GM23338 (cell line): ENCODE measurements around the gene SASH1. TPM values are rescaled to one million over a fixed set of nuclear protein-coding genes. Genes with fewer than 3 reads are reported as not detected.

Experiments used
- ATAC-seq: fragments of 200-7000 bp; cut with Tn5 transposase; 3 replicates; pipeline ENCODE4 v1.9.1; 2020
- DNase-seq: peaks from one replicate; pipeline ENCODE4 v3.0.0-alpha.2; 2015; ENCODE audit warnings: low spot score
- H2AFZ ChIP-seq: fragments of 200-600 bp; sonication (generic); 2 replicates; pipeline ENCODE4 v1.8.0; 2016; ENCODE audit warnings: antibody characterized with exemption, mild to moderate bottlenecking, moderate library complexity
- H3F3A ChIP-seq: fragments of 200-600 bp; sonication (generic); replicated peaks from 2 replicates; pipeline ENCODE4 v1.8.0; 2017; ENCODE audit warnings: antibody characterized with exemption, mixed run types, low read depth
- H3K27ac ChIP-seq: fragments of 200-600 bp; sonication (generic); 2 replicates; pipeline ENCODE4 v1.6.1; 2016; ENCODE audit warnings: low read depth
- H3K27me3 ChIP-seq: fragments of 200-600 bp; sonication (generic); 2 replicates; pipeline ENCODE4 v1.8.0; 2016; ENCODE audit warnings: mild to moderate bottlenecking, mixed run types, moderate library complexity; ENCODE audit not compliant: insufficient read depth
- H3K36me3 ChIP-seq: fragments of 200-600 bp; sonication (generic); 2 replicates; pipeline ENCODE4 v1.8.0; 2016; ENCODE audit warnings: mild to moderate bottlenecking; ENCODE audit not compliant: insufficient read depth
- H3K4me1 ChIP-seq: fragments of 200-600 bp; sonication (generic); 2 replicates; pipeline ENCODE4 v1.8.0; 2016; ENCODE audit warnings: mild to moderate bottlenecking, moderate library complexity; ENCODE audit not compliant: insufficient read depth
- H3K4me2 ChIP-seq: fragments of 200-600 bp; sonication (generic); 2 replicates; pipeline ENCODE4 v1.7.1; 2017; ENCODE audit warnings: mixed run types
- H3K4me3 ChIP-seq: fragments of 200-600 bp; sonication (generic); 2 replicates; pipeline ENCODE4 v1.6.1; 2016; ENCODE audit warnings: mixed run types
- H3K79me2 ChIP-seq: fragments of 200-600 bp; sonication (generic); replicated peaks from 2 replicates; pipeline ENCODE4 v1.8.0; 2017; ENCODE audit warnings: mild to moderate bottlenecking; ENCODE audit not compliant: insufficient read depth
- H3K9me2 ChIP-seq: fragments of 200-600 bp; sonication (generic); 2 replicates; pipeline ENCODE4 v1.8.0; 2017; ENCODE audit not compliant: insufficient read depth
- H4K20me1 ChIP-seq: fragments of 200-600 bp; sonication (generic); replicated peaks from 2 replicates; pipeline ENCODE4 v1.8.0; 2017; ENCODE audit warnings: mild to moderate bottlenecking; ENCODE audit not compliant: insufficient read depth
- H3K27ac Mint-ChIP-seq: 2 replicates; pipeline ENCODE4 v1.8.0; 2020; ENCODE audit warnings: inconsistent platforms, mild to moderate bottlenecking, moderate library complexity, mixed read lengths
- H3K27me3 Mint-ChIP-seq: 3 replicates; pipeline ENCODE4 v1.8.0; 2022; ENCODE audit warnings: low read depth, mild to moderate bottlenecking, moderate library complexity, mixed read lengths, inconsistent platforms; ENCODE audit not compliant: insufficient read depth, poor library complexity
- H3K36me3 Mint-ChIP-seq: 3 replicates; pipeline ENCODE4 v1.8.0; 2021; ENCODE audit warnings: low read depth, mild to moderate bottlenecking, inconsistent platforms, moderate library complexity, mixed read lengths
- H3K4me1 Mint-ChIP-seq: 3 replicates; pipeline ENCODE4 v1.8.0; 2020; ENCODE audit warnings: mild to moderate bottlenecking, inconsistent platforms, mixed read lengths
- H3K4me3 Mint-ChIP-seq: 3 replicates; pipeline ENCODE4 v1.8.0; 2021; ENCODE audit warnings: moderate library complexity, mild to moderate bottlenecking, inconsistent platforms, mixed read lengths
- H3K9me3 Mint-ChIP-seq: 3 replicates; pipeline ENCODE4 v1.8.0; 2020; ENCODE audit warnings: moderate library complexity, mild to moderate bottlenecking, inconsistent platforms, mixed read lengths
- CREB1 ChIP-seq: fragments of 250-450 bp; sonication (Bioruptor Pico); IDR thresholded peaks from 2 replicates; pipeline ENCODE4 v1.5.0; 2020; ENCODE audit warnings: low read depth, mild to moderate bottlenecking, moderate library complexity
- EZH2 ChIP-seq: fragments of 200-600 bp; sonication (generic); IDR thresholded peaks from one replicate; pipeline ENCODE4 v1.8.0; 2017; ENCODE audit warnings: antibody characterized with exemption, mild to moderate bottlenecking, low read depth; ENCODE audit not compliant: unreplicated experiment
- EZH2phosphoT487 ChIP-seq: fragments of 200-600 bp; sonication (generic); IDR thresholded peaks from one replicate; pipeline ENCODE4 v1.8.1; 2018; ENCODE audit warnings: antibody characterized with exemption; ENCODE audit not compliant: unreplicated experiment
- JUNB ChIP-seq: IDR thresholded peaks from one replicate; pipeline ENCODE4 v1.6.1; 2016; ENCODE audit warnings: antibody characterized with exemption; ENCODE audit not compliant: unreplicated experiment
- NANOG ChIP-seq: IDR thresholded peaks from 2 replicates; pipeline ENCODE4 v1.6.1; 2016; ENCODE audit warnings: antibody characterized with exemption, borderline replicate concordance
- POLR2AphosphoS5 ChIP-seq: IDR thresholded peaks from 2 replicates; pipeline ENCODE4 v1.6.1; 2016; ENCODE audit warnings: antibody characterized with exemption, low read depth
- STAT1 ChIP-seq: IDR thresholded peaks from one replicate; pipeline ENCODE4 v1.6.1; 2016; ENCODE audit warnings: antibody characterized with exemption; ENCODE audit not compliant: unreplicated experiment
- ZNF114 ChIP-seq: fragments of 250-450 bp; sonication (Bioruptor Pico); IDR thresholded peaks from 2 replicates; pipeline ENCODE4 v1.5.0; 2020; ENCODE audit warnings: mild to moderate bottlenecking, moderate library complexity
- ZNF331 ChIP-seq: fragments of 250-450 bp; sonication (Bioruptor Pico); IDR thresholded peaks from 2 replicates; pipeline ENCODE4 v1.5.0; 2020; ENCODE audit warnings: low read depth, mild to moderate bottlenecking, moderate library complexity
- polyA plus RNA-seq: library from polyadenylated mRNA; unstranded; fragments of >200 nt; fragmentation: Nextera tagmentation; extraction: Ambion mirVana; gene quantifications from 2 replicates; pipeline ENCODE4 v1.2.1, GENCODE V29; 2016
- total RNA-seq: library from RNA; depleted of rRNA; stranded (reverse); fragments of >200 nt; shearing (Covaris generic); gene quantifications from 2 replicates; pipeline ENCODE4 v1.2.3, GENCODE V29; 2014
- TF ChIP-seq, protein P1 (sequence below): IDR thresholded peaks from one replicate; pipeline ENCODE4 v1.6.1; 2018; ENCODE audit warnings: antibody characterized with exemption; ENCODE audit not compliant: unreplicated experiment
- TF ChIP-seq, protein P2 (sequence below): fragments of 250-450 bp; sonication (Bioruptor Pico); IDR thresholded peaks from 2 replicates; pipeline ENCODE4 v1.5.0; 2020; ENCODE audit warnings: mild to moderate bottlenecking, moderate library complexity
- TF ChIP-seq, protein P3 (sequence below), 2 experiments: fragments of 200-600 bp in 1 of 2; sonication (generic) in 1 of 2; conservative IDR thresholded peaks; 2 replicates each; pipeline versions ENCODE4 v1.5.1 to v1.6.1; 2016 to 2017; ENCODE audit warnings: antibody characterized with exemption in 2 of 2, low read depth in 2 of 2, mild to moderate bottlenecking in 2 of 2, moderate library complexity in 1 of 2
- TF ChIP-seq, protein P4 (sequence below): IDR thresholded peaks from 2 replicates; pipeline ENCODE4 v1.6.1; 2016; ENCODE audit warnings: antibody characterized with exemption

The SASH1 gene
- total and polyA plus RNA-seq, 2 experiments from 2014 or later, result 8.2 to 30.2 TPM

DNA sequence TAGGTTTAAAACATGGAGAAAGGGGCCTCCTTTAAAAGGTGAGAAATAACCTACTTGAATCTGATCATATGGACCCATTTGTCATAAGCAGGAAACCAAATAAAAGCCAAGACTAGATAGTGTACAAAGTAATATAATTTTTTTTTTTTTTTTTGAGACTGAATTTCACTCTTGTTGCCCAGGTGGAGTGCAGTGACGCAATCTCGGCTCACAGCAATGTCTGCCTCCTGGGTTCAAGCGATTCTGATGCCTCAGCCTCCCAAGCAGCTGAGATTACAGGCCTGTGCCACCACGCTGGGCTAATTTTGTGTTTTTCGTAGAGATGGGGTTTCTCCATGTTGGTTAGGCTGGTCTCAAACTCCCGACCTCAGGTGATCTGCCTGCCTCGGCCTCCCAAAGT, 89.2 kb downstream of the SASH1 start:
- Mint-ChIP-seq H3K4me3 (no peak overlapping the region), H3K27me3 (no peaks in the 10 kb centered on the region), H3K4me1 (peaks cover 6% of the 10 kb centered on the region; the same call in 1 of the 3 replicates), H3K27ac (no peak overlapping the region), H3K36me3 (no peaks in the 10 kb centered on the region; the same call in 2 of the 3 replicates), H3K9me3 (no peaks in the 10 kb centered on the region)
- no peak overlapping the region for H2AFZ ChIP-seq
- TF ChIP-seq EZH2phosphoT487 (no peak), JUNB (no peak), ZNF114 (CRISPR knock-in tag) (no peak), EZH2 (no peak), NANOG (no peak), STAT1 (no peak), POLR2AphosphoS5 (no peak), CREB1 (CRISPR knock-in tag) (no peak), ZNF331 (CRISPR knock-in tag) (no peak)
- TF ChIP-seq, protein P1, sequence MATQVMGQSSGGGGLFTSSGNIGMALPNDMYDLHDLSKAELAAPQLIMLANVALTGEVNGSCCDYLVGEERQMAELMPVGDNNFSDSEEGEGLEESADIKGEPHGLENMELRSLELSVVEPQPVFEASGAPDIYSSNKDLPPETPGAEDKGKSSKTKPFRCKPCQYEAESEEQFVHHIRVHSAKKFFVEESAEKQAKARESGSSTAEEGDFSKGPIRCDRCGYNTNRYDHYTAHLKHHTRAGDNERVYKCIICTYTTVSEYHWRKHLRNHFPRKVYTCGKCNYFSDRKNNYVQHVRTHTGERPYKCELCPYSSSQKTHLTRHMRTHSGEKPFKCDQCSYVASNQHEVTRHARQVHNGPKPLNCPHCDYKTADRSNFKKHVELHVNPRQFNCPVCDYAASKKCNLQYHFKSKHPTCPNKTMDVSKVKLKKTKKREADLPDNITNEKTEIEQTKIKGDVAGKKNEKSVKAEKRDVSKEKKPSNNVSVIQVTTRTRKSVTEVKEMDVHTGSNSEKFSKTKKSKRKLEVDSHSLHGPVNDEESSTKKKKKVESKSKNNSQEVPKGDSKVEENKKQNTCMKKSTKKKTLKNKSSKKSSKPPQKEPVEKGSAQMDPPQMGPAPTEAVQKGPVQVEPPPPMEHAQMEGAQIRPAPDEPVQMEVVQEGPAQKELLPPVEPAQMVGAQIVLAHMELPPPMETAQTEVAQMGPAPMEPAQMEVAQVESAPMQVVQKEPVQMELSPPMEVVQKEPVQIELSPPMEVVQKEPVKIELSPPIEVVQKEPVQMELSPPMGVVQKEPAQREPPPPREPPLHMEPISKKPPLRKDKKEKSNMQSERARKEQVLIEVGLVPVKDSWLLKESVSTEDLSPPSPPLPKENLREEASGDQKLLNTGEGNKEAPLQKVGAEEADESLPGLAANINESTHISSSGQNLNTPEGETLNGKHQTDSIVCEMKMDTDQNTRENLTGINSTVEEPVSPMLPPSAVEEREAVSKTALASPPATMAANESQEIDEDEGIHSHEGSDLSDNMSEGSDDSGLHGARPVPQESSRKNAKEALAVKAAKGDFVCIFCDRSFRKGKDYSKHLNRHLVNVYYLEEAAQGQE, result no peak
- TF ChIP-seq, protein P2, sequence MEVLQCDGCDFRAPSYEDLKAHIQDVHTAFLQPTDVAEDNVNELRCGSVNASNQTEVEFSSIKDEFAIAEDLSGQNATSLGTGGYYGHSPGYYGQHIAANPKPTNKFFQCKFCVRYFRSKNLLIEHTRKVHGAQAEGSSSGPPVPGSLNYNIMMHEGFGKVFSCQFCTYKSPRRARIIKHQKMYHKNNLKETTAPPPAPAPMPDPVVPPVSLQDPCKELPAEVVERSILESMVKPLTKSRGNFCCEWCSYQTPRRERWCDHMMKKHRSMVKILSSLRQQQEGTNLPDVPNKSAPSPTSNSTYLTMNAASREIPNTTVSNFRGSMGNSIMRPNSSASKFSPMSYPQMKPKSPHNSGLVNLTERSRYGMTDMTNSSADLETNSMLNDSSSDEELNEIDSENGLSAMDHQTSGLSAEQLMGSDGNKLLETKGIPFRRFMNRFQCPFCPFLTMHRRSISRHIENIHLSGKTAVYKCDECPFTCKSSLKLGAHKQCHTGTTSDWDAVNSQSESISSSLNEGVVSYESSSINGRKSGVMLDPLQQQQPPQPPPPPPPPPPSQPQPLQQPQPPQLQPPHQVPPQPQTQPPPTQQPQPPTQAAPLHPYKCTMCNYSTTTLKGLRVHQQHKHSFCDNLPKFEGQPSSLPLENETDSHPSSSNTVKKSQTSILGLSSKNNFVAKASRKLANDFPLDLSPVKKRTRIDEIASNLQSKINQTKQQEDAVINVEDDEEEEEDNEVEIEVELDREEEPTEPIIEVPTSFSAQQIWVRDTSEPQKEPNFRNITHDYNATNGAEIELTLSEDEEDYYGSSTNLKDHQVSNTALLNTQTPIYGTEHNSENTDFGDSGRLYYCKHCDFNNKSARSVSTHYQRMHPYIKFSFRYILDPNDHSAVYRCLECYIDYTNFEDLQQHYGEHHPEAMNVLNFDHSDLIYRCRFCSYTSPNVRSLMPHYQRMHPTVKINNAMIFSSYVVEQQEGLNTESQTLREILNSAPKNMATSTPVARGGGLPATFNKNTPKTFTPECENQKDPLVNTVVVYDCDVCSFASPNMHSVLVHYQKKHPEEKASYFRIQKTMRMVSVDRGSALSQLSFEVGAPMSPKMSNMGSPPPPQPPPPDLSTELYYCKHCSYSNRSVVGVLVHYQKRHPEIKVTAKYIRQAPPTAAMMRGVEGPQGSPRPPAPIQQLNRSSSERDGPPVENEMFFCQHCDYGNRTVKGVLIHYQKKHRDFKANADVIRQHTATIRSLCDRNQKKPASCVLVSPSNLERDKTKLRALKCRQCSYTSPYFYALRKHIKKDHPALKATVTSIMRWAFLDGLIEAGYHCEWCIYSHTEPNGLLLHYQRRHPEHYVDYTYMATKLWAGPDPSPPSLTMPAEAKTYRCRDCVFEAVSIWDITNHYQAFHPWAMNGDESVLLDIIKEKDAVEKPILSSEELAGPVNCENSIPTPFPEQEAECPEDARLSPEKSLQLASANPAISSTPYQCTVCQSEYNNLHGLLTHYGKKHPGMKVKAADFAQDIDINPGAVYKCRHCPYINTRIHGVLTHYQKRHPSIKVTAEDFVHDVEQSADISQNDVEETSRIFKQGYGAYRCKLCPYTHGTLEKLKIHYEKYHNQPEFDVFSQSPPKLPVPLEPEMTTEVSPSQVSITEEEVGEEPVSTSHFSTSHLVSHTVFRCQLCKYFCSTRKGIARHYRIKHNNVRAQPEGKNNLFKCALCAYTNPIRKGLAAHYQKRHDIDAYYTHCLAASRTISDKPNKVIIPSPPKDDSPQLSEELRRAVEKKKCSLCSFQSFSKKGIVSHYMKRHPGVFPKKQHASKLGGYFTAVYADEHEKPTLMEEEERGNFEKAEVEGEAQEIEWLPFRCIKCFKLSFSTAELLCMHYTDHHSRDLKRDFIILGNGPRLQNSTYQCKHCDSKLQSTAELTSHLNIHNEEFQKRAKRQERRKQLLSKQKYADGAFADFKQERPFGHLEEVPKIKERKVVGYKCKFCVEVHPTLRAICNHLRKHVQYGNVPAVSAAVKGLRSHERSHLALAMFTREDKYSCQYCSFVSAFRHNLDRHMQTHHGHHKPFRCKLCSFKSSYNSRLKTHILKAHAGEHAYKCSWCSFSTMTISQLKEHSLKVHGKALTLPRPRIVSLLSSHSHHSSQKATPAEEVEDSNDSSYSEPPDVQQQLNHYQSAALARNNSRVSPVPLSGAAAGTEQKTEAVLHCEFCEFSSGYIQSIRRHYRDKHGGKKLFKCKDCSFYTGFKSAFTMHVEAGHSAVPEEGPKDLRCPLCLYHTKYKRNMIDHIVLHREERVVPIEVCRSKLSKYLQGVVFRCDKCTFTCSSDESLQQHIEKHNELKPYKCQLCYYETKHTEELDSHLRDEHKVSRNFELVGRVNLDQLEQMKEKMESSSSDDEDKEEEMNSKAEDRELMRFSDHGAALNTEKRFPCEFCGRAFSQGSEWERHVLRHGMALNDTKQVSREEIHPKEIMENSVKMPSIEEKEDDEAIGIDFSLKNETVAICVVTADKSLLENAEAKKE (CRISPR knock-in tag), result no peak
- TF ChIP-seq, protein P3, sequence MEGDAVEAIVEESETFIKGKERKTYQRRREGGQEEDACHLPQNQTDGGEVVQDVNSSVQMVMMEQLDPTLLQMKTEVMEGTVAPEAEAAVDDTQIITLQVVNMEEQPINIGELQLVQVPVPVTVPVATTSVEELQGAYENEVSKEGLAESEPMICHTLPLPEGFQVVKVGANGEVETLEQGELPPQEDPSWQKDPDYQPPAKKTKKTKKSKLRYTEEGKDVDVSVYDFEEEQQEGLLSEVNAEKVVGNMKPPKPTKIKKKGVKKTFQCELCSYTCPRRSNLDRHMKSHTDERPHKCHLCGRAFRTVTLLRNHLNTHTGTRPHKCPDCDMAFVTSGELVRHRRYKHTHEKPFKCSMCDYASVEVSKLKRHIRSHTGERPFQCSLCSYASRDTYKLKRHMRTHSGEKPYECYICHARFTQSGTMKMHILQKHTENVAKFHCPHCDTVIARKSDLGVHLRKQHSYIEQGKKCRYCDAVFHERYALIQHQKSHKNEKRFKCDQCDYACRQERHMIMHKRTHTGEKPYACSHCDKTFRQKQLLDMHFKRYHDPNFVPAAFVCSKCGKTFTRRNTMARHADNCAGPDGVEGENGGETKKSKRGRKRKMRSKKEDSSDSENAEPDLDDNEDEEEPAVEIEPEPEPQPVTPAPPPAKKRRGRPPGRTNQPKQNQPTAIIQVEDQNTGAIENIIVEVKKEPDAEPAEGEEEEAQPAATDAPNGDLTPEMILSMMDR (conservative IDR thresholded peaks at IDR 0.05; ENCODE audit: low read depth in 2 of 2), result no peak
- TF ChIP-seq, protein P4, sequence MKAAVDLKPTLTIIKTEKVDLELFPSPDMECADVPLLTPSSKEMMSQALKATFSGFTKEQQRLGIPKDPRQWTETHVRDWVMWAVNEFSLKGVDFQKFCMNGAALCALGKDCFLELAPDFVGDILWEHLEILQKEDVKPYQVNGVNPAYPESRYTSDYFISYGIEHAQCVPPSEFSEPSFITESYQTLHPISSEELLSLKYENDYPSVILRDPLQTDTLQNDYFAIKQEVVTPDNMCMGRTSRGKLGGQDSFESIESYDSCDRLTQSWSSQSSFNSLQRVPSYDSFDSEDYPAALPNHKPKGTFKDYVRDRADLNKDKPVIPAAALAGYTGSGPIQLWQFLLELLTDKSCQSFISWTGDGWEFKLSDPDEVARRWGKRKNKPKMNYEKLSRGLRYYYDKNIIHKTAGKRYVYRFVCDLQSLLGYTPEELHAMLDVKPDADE, result no peak
- H4K20me1 ChIP-seq, result no peaks in the 10 kb centered on the region; the same call in none of the 2 replicates
- H3K4me3 ChIP-seq, result no peak overlapping the region
- ATAC-seq (no peak), DNase-seq (no peak)
- peaks cover 4% of the 10 kb centered on the region; the same call in 1 of the 2 replicates for H3K79me2 ChIP-seq
- H3K9me2 ChIP-seq, result no peaks in the 10 kb centered on the region
- H3K27ac ChIP-seq, result no peak overlapping the region
- H3K4me2 ChIP-seq, result no peak overlapping the region
- H3K27me3 ChIP-seq, result no peaks in the 10 kb centered on the region
- no peaks in the 10 kb centered on the region for H3F3A ChIP-seq
- no peaks in the 10 kb centered on the region for H3K36me3 ChIP-seq
- H3K4me1 ChIP-seq, result peaks cover 4% of the 10 kb centered on the region
